ENCODE results near the gene ZNF583.

- TF ChIP-seq ZNF644 (tag; IDR thresholded peaks at IDR 0.05; ENCODE audit: low read depth) (no peak), CREB1 (IDR thresholded peaks at IDR 0.05) (no peak), CREB1 (CRISPR knock-in tag; IDR thresholded peaks at IDR 0.05) (no peak), ZNF24 (IDR thresholded peaks at IDR 0.05) (no peak), POLR2B (IDR thresholded peaks at IDR 0.05; ENCODE audit: low read depth, partially characterized antibody) (no peak), CC2D1A (IDR thresholded peaks at IDR 0.05) (no peak), PREB (CRISPR knock-in tag; IDR thresholded peaks at IDR 0.05) (no peak), ZBTB2 (IDR thresholded peaks at IDR 0.05) (no peak), PBX2 (CRISPR knock-in tag; IDR thresholded peaks at IDR 0.05; ENCODE audit: low read depth) (no peak), PBX2 (tag; conservative IDR thresholded peaks at IDR 0.05; ENCODE audit: low read depth) (no peak), CHD2 (IDR thresholded peaks at IDR 0.05; ENCODE audit: low read depth, low read length) (no peak), PPARD (CRISPR knock-in tag; IDR thresholded peaks at IDR 0.05) (no peak), TEAD2 (tag; IDR thresholded peaks at IDR 0.05) (no peak), CTCF (IDR thresholded peaks at IDR 0.05 in 2 of 3, conservative IDR thresholded peaks at IDR 0.05 in 1 of 3; ENCODE audit: insufficient read depth in 2 of 3, low read depth in 1 of 3, low read length in 3 of 3) (no peak)
These were observed 70.2 kb downstream of the ZNF583 start for GRCh38 chr19:56474308-56474707.
